ENCODE results near the gene AAK1. TPM values are rescaled to one million over a fixed set of nuclear protein-coding genes. Genes with fewer than 3 reads are reported as not detected.

The AAK1 gene
- polyA plus RNA-seq, 1 donor from 2014 or later, result 26.7 TPM

- TF ChIP-seq EP300 (conservative IDR thresholded peaks at IDR 0.05; ENCODE audit: poor library complexity, severe bottlenecking) (no peak), EZH2 (IDR thresholded peaks at IDR 0.05; ENCODE audit: borderline replicate concordance, insufficient read depth, low read length, poor library complexity, severe bottlenecking) (no peak)
Observed at GRCh38 chr2:69483024-69483423, 160.5 kb downstream of the AAK1 start (continued).

- Histone ChIP-seq H2AFZ (ENCODE audit: low read depth, low read length) (no peak overlapping the region), H4K20me1 (ENCODE audit: insufficient read depth) (no peaks in the 10 kb centered on the region), H3K9me2 (ENCODE audit: insufficient read depth, low read length) (no peaks in the 10 kb centered on the region), H3K36me3 (ENCODE audit: insufficient read depth, low read length) (no peaks in the 10 kb centered on the region), H3F3A (ENCODE audit: insufficient read depth, low read length, poor library complexity, severe bottlenecking) (no peaks in the 10 kb centered on the region), H3K4me3 (ENCODE audit: low read length) (peak overlapping the region; percentile 11), H3K27ac (ENCODE audit: low read length) (no peak overlapping the region), H3K4me2 (ENCODE audit: low read length) (no peak overlapping the region), H3K9me3 (ENCODE audit: low read length) (no peaks in the 10 kb centered on the region), H3K9ac (ENCODE audit: low read length) (no peak overlapping the region), H3K79me2 (replicated peaks; ENCODE audit: insufficient read depth, low read length) (no peaks in the 10 kb centered on the region), H3K27me3 (ENCODE audit: insufficient read depth, low read depth, low read length) (no peaks in the 10 kb centered on the region)
- TF ChIP-seq, protein P1, sequence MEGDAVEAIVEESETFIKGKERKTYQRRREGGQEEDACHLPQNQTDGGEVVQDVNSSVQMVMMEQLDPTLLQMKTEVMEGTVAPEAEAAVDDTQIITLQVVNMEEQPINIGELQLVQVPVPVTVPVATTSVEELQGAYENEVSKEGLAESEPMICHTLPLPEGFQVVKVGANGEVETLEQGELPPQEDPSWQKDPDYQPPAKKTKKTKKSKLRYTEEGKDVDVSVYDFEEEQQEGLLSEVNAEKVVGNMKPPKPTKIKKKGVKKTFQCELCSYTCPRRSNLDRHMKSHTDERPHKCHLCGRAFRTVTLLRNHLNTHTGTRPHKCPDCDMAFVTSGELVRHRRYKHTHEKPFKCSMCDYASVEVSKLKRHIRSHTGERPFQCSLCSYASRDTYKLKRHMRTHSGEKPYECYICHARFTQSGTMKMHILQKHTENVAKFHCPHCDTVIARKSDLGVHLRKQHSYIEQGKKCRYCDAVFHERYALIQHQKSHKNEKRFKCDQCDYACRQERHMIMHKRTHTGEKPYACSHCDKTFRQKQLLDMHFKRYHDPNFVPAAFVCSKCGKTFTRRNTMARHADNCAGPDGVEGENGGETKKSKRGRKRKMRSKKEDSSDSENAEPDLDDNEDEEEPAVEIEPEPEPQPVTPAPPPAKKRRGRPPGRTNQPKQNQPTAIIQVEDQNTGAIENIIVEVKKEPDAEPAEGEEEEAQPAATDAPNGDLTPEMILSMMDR (IDR thresholded peaks at IDR 0.05; ENCODE audit: poor library complexity, severe bottlenecking), result no peak
- TF ChIP-seq TAF1 (IDR thresholded peaks at IDR 0.05; ENCODE audit: low read depth) (no peak), POLR2AphosphoS5 (IDR thresholded peaks at IDR 0.05) (no peak), MXI1 (conservative IDR thresholded peaks at IDR 0.05; ENCODE audit: poor library complexity, severe bottlenecking) (no peak), RAD21 (conservative IDR thresholded peaks at IDR 0.05) (no peak), SMC3 (conservative IDR thresholded peaks at IDR 0.05; ENCODE audit: poor library complexity) (no peak), EZH2 (IDR thresholded peaks at IDR 0.05; ENCODE audit: borderline replicate concordance, insufficient read depth, low read length, poor library complexity, severe bottlenecking) (no peak), EP300 (conservative IDR thresholded peaks at IDR 0.05; ENCODE audit: poor library complexity, severe bottlenecking) (no peak)
- TF ChIP-seq, protein P2, sequence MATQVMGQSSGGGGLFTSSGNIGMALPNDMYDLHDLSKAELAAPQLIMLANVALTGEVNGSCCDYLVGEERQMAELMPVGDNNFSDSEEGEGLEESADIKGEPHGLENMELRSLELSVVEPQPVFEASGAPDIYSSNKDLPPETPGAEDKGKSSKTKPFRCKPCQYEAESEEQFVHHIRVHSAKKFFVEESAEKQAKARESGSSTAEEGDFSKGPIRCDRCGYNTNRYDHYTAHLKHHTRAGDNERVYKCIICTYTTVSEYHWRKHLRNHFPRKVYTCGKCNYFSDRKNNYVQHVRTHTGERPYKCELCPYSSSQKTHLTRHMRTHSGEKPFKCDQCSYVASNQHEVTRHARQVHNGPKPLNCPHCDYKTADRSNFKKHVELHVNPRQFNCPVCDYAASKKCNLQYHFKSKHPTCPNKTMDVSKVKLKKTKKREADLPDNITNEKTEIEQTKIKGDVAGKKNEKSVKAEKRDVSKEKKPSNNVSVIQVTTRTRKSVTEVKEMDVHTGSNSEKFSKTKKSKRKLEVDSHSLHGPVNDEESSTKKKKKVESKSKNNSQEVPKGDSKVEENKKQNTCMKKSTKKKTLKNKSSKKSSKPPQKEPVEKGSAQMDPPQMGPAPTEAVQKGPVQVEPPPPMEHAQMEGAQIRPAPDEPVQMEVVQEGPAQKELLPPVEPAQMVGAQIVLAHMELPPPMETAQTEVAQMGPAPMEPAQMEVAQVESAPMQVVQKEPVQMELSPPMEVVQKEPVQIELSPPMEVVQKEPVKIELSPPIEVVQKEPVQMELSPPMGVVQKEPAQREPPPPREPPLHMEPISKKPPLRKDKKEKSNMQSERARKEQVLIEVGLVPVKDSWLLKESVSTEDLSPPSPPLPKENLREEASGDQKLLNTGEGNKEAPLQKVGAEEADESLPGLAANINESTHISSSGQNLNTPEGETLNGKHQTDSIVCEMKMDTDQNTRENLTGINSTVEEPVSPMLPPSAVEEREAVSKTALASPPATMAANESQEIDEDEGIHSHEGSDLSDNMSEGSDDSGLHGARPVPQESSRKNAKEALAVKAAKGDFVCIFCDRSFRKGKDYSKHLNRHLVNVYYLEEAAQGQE (IDR thresholded peaks at IDR 0.05; ENCODE audit: borderline replicate concordance), result no peak
Observed at GRCh38 chr2:69482471-69482870, 161.1 kb downstream of the AAK1 start.

- Histone ChIP-seq H3K36me3 (ENCODE audit: insufficient read depth, low read length) (no peaks in the 10 kb centered on the region), H3K27ac (ENCODE audit: low read length) (no peak overlapping the region)
Observed at GRCh38 chr2:69481421-69481820, 162.1 kb downstream of the AAK1 start.

More at GRCh38 chr2:69481421-69481820, 162.1 kb downstream of the AAK1 start:
- no peaks in the 10 kb centered on the region for H3K9me2 ChIP-seq (ENCODE audit: insufficient read depth, low read length)
- no peaks in the 10 kb centered on the region for H3K79me2 ChIP-seq (replicated peaks; ENCODE audit: insufficient read depth, low read length)
- no peaks in the 10 kb centered on the region for H3F3A ChIP-seq (ENCODE audit: insufficient read depth, low read length, poor library complexity, severe bottlenecking)
- no peak overlapping the region for H3K4me2 ChIP-seq (ENCODE audit: low read length)
- no peak overlapping the region for H3K9ac ChIP-seq (ENCODE audit: low read length)
- no peak for TF ChIP-seq POLR2AphosphoS5 (IDR thresholded peaks at IDR 0.05)
- TF ChIP-seq SMC3 (conservative IDR thresholded peaks at IDR 0.05; ENCODE audit: poor library complexity), result no peak
- TF ChIP-seq, protein P2 (IDR thresholded peaks at IDR 0.05; ENCODE audit: borderline replicate concordance), result no peak
- TF ChIP-seq, protein P1 (IDR thresholded peaks at IDR 0.05; ENCODE audit: poor library complexity, severe bottlenecking), result no peak
- TF ChIP-seq TAF1 (IDR thresholded peaks at IDR 0.05; ENCODE audit: low read depth), result no peak
- no peak for TF ChIP-seq MXI1 (conservative IDR thresholded peaks at IDR 0.05; ENCODE audit: poor library complexity, severe bottlenecking)
- no peak for TF ChIP-seq EP300 (conservative IDR thresholded peaks at IDR 0.05; ENCODE audit: poor library complexity, severe bottlenecking)
- no peaks in the 10 kb centered on the region for H4K20me1 ChIP-seq (ENCODE audit: insufficient read depth)
- H3K4me3 ChIP-seq (ENCODE audit: low read length), result no peak overlapping the region
- H3K9me3 ChIP-seq (ENCODE audit: low read length), result no peaks in the 10 kb centered on the region
- no peak overlapping the region for H2AFZ ChIP-seq (ENCODE audit: low read depth, low read length)
- no peaks in the 10 kb centered on the region for H3K27me3 ChIP-seq (ENCODE audit: insufficient read depth, low read depth, low read length)

All from neural cell (in vitro differentiated cells).